Kidney (tissue), 14 donors: ENCODE results near the gene MTIF2. TPM values are rescaled to one million over a fixed set of nuclear protein-coding genes. Genes with fewer than 3 reads are reported as not detected.
"Not testable (repeated sequence)": the region's sequence is repeated elsewhere in the genome, so short reads cannot be mapped to it uniquely, and the experiment has no call there.

Experiments used
- DNase-seq, 5 donors: peaks; one replicate each; pipeline ENCODE4 v3.0.0-alpha.2; 2013 to 2020
- FAIRE-seq: peaks from 2 replicates; lab custom pipeline; 2012; peaks lifted over from hg19 to GRCh38; lab: Jason Lieb, UNC
- H3K27ac ChIP-seq, 2 donors: one replicate each; pipeline ENCODE4 v1.7.0; 2013; ENCODE audit warnings: low read depth in 2 of 2, low read length in 2 of 2, inconsistent platforms in 1 of 2
- H3K27me3 ChIP-seq: one replicate; pipeline ENCODE4 v1.7.1; 2013; ENCODE audit warnings: low read length, inconsistent platforms; ENCODE audit not compliant: control insufficient read depth, insufficient read depth
- H3K36me3 ChIP-seq, 3 donors: one replicate each; pipeline versions ENCODE4 v1.7.0 to v1.7.1; 2013; ENCODE audit warnings: low read length in 3 of 3, control low read depth in 1 of 3, inconsistent platforms in 1 of 3; ENCODE audit not compliant: insufficient read depth in 3 of 3, control insufficient read depth in 2 of 3
- H3K4me1 ChIP-seq, 3 donors: one replicate each; pipeline versions ENCODE4 v1.7.0 to v1.7.1; 2013; ENCODE audit warnings: low read length in 3 of 3, inconsistent platforms in 1 of 3, low read depth in 1 of 3; ENCODE audit not compliant: control insufficient read depth in 2 of 3, insufficient read depth in 2 of 3
- H3K4me3 ChIP-seq, 3 donors: one replicate each; pipeline versions ENCODE4 v1.7.0 to v1.8.1; 2013; ENCODE audit warnings: low read length in 3 of 3, control low read depth in 1 of 3, inconsistent platforms in 1 of 3
- H3K9ac ChIP-seq, 3 donors: one replicate each; pipeline versions ENCODE4 v1.7.0 to v1.7.1; 2013; ENCODE audit warnings: low read length in 3 of 3, control low read depth in 1 of 3, inconsistent platforms in 1 of 3
- H3K9me3 ChIP-seq, 3 donors: one replicate each; pipeline versions ENCODE4 v1.7.0 to v1.7.1; 2013; ENCODE audit warnings: low read length in 3 of 3, control low read depth in 1 of 3, inconsistent platforms in 1 of 3; ENCODE audit not compliant: control insufficient read depth in 2 of 3, insufficient read depth in 1 of 3
- CTCF ChIP-seq: IDR thresholded peaks from 3 replicates; pipeline ENCODE4 v1.5.1; 2012; ENCODE audit warnings: mild to moderate bottlenecking, moderate library complexity, borderline replicate concordance; ENCODE audit not compliant: insufficient read depth; ENCODE audit errors: extremely low read depth
- intact Hi-C: fragments of 100-400 bp; cut with DNase I; formaldehyde crosslinking; loops from one replicate; pipeline ENCODE4 v1.11.1; 2022
- polyA plus RNA-seq: library from polyadenylated mRNA; stranded (reverse); fragments of 350-450 nt; fragmentation: Illumina TruSeq; extraction: RNeasy Lipid Tissue Mini Kit (QIAGEN cat#74804); gene quantifications from one replicate; pipeline ENCODE4 v1.2.3, GENCODE V29; 2014; ENCODE audit warnings: low read depth, low replicate concordance; ENCODE audit not compliant: insufficient read depth
- total RNA-seq: library from RNA; stranded (reverse); fragmentation: NEBNext Ultra II Directional; extraction: Animal tissue kit (Norgen Biotek cat#: 25700); gene quantifications from one replicate; pipeline ENCODE4 v1.2.1, GENCODE V29; 2021
- donor health status: control.
- donor health status: control.
- donor health status: control.
- donor health status: control.
- donor health status: control.
- donor health status: DM: yes; HTN: yes; CAD: no.
- donor health status: Normal renal cell carcinoma (clear cell type).

MTIF2 gene
- total and polyA plus RNA-seq, 2 donors from 2014 or later, result 26.0 to 27.3 TPM

DNA sequence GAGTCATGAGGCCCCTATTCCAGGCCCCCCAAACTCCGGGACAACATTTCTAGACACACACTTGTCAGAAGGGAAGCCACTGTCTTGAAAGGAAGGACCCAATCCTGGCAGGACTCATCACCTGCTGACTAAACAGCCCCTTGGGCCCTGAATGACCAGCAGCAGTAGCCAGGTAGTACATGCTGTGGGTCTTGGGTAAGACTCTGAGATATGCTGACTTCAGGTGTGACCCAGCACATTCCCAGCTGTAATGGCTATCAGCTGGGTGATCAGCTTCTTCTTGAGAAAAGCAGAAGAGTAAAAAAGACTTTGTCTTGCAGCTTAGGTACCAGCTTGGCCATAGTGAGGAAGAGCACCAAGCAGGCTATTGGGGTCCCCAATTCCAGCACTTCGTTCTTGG, 72.5 kb downstream of the MTIF2 start:
- no peak for DNase-seq

GRCh38 chr2:55191888-55192287, 77.1 kb downstream of the MTIF2 start:
- H3K9me3 ChIP-seq, H3K4me3 ChIP-seq, FAIRE-seq, H3K27ac ChIP-seq, H3K9ac ChIP-seq, DNase-seq, H3K4me1 ChIP-seq, intact Hi-C loops, H3K36me3 ChIP-seq, H3K27me3 ChIP-seq: not testable (repeated sequence)

More for the DNA sequence above, 72.5 kb downstream of the MTIF2 start:
- Histone ChIP-seq H3K27me3 (no peaks in the 10 kb centered on the region), H3K36me3 (no peaks in the 10 kb centered on the region), H3K9me3 (no peaks in the 10 kb centered on the region), H3K4me1 (no peaks in the 10 kb centered on the region), H3K4me3 (no peak overlapping the region), H3K9ac (no peak overlapping the region), H3K27ac (no peak overlapping the region)
- no peak for TF ChIP-seq CTCF
- no peak for FAIRE-seq
- intact Hi-C loops, result no loop called here

DNA sequence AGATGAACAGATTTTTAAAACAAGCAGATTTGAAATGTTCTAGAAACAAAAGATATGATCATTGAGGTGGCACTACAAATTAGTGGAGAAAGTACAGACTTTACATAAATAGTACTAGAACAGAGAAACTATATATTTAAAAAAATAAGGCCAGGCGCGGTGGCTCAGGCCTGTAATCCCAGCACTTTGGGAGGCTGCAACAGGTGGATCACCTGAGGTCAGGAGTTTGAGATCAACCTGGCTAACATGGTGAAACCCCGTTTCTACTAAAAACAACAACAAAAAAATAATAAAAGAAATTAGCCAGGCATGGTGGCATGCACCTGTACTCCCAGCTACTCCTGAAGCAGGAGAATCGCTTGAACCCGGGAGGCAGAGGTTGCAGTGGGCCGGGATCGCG, 82.2 kb downstream of the MTIF2 start:
- H3K9me3 ChIP-seq, H3K27me3 ChIP-seq, DNase-seq, H3K4me3 ChIP-seq, H3K36me3 ChIP-seq, H3K9ac ChIP-seq, H3K4me1 ChIP-seq, intact Hi-C loops, FAIRE-seq, H3K27ac ChIP-seq: not testable (repeated sequence)

Other genes with a start within 250 kb of the MTIF2 start
- 296 TPM for gene RTN4, start 218.8 kb downstream of the MTIF2 start, total RNA-seq
- 329 TPM for gene RTN4, start 218.8 kb downstream of the MTIF2 start, polyA plus RNA-seq
- gene CLHC1, start 36.9 kb downstream of the MTIF2 start, total RNA-seq, result 14.0 TPM
- 8.3 TPM for gene CLHC1, start 36.9 kb downstream of the MTIF2 start, polyA plus RNA-seq
- 896 TPM for gene RPS27A, start 36.5 kb downstream of the MTIF2 start, total RNA-seq
- 1,835 TPM for gene RPS27A, start 36.5 kb downstream of the MTIF2 start, polyA plus RNA-seq
- gene CCDC88A, start 150.6 kb upstream of the MTIF2 start, total RNA-seq, result 47.6 TPM
- gene CCDC88A, start 150.6 kb upstream of the MTIF2 start, polyA plus RNA-seq, result 8.2 TPM